NB4 (cell line): ENCODE measurements around the gene ETV4.
A peak's percentile ranks its signal among the peaks of the same experiment; 100 is the strongest.

Experiments used
- DNase-seq: peaks from one replicate; pipeline ENCODE4 v3.0.0; 2010; ENCODE audit warnings: low read depth
- H3K4me3 ChIP-seq: one replicate; pipeline ENCODE4 v1.5.1; 2011; ENCODE audit warnings: mild to moderate bottlenecking, low read depth, low read length, moderate library complexity
- CTCF ChIP-seq: IDR thresholded peaks from one replicate; pipeline ENCODE4 v1.5.1; 2012; ENCODE audit warnings: low read depth, low read length
- MAX ChIP-seq: IDR thresholded peaks from 2 replicates; pipeline ENCODE4 v1.6.1; 2011; ENCODE audit warnings: low read depth, low read length
- MYC ChIP-seq: IDR thresholded peaks from 2 replicates; pipeline ENCODE4 v1.6.1; 2011; ENCODE audit warnings: low read depth, low read length
- POLR2A ChIP-seq: IDR thresholded peaks from 2 replicates; pipeline ENCODE4 v1.6.1; 2011; ENCODE audit warnings: mild to moderate bottlenecking; ENCODE audit not compliant: insufficient read length; ENCODE audit errors: extremely low read depth

ETV4 gene

GRCh38 chr17:43550754-43551153, 4.6 kb upstream of the ETV4 start:
- H3K4me3 ChIP-seq = no peak overlapping the region
- TF ChIP-seq MYC = no peak
- peak; percentile 82 for DNase-seq

GRCh38 chr17:43549496-43549895, 3.4 kb upstream of the ETV4 start:
- DNase-seq = no peak
- TF ChIP-seq CTCF (no peak), POLR2A (no peak), MYC (no peak), MAX (no peak)
- no peak overlapping the region for H3K4me3 ChIP-seq

GRCh38 chr17:43548689-43549379, 2.7 kb upstream of the ETV4 start:
- no peak overlapping the region for H3K4me3 ChIP-seq
- no peak for TF ChIP-seq POLR2A
- no peak for TF ChIP-seq CTCF
- no peak for TF ChIP-seq MAX
- TF ChIP-seq MYC = no peak
- no peak for DNase-seq

GRCh38 chr17:43547659-43548256, 1.6 kb upstream of the ETV4 start:
- no peak for DNase-seq
- no peak overlapping the region for H3K4me3 ChIP-seq
- TF ChIP-seq MAX (no peak), CTCF (no peak)

- peak overlapping the region; percentile 67 for H3K4me3 ChIP-seq
- no peak for DNase-seq
- TF ChIP-seq CTCF (no peak), POLR2A (no peak), MYC (no peak), MAX (no peak)
These were observed 1.0 kb upstream of the ETV4 start for GRCh38 chr17:43547189-43547550.

- peak overlapping the region; percentile 62 for H3K4me3 ChIP-seq
- TF ChIP-seq CTCF (no peak), POLR2A (no peak), MYC (no peak), MAX (no peak)
- no peak for DNase-seq
These were observed 832 bp downstream of the ETV4 start for GRCh38 chr17:43545383-43545632.
